22Rv1 (cell line): ENCODE measurements around the gene LRRC7.

ENCODE experiments used
- ZFX ChIP-seq: fragments of 450-650 bp; IDR thresholded peaks from 2 replicates; pipeline ENCODE4 v1.6.1; 2017; ENCODE audit warnings: antibody characterized with exemption, borderline replicate concordance
- TF ChIP-seq, protein P1 (sequence below): fragments of 450-650 bp; IDR thresholded peaks from 2 replicates; pipeline ENCODE4 v1.5.1; 2017; ENCODE audit warnings: mild to moderate bottlenecking

DNA sequence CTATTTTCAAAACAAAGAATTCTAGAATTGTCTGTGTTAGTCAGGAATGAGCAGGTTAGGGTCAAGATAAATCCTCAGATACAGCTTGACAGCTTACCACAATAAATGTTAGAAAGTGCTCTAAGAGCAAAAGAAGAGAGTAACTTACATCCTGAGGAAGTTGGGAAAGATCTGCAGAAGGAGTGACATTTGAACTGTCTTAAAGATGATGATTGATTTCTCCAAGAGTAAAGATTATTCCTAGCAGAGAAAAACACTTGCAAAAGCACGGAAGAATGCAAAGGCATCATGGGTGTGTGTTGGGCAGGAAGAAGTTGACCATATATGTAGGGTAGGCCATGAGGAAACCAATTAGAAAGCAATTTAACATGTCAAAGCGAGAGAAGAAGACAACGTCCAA lies 175.4 kb downstream of the LRRC7 start:
- TF ChIP-seq, protein P1, sequence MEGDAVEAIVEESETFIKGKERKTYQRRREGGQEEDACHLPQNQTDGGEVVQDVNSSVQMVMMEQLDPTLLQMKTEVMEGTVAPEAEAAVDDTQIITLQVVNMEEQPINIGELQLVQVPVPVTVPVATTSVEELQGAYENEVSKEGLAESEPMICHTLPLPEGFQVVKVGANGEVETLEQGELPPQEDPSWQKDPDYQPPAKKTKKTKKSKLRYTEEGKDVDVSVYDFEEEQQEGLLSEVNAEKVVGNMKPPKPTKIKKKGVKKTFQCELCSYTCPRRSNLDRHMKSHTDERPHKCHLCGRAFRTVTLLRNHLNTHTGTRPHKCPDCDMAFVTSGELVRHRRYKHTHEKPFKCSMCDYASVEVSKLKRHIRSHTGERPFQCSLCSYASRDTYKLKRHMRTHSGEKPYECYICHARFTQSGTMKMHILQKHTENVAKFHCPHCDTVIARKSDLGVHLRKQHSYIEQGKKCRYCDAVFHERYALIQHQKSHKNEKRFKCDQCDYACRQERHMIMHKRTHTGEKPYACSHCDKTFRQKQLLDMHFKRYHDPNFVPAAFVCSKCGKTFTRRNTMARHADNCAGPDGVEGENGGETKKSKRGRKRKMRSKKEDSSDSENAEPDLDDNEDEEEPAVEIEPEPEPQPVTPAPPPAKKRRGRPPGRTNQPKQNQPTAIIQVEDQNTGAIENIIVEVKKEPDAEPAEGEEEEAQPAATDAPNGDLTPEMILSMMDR: no peak
- no peak for TF ChIP-seq ZFX
